NCI-H226 (cell line): Measurements from ENCODE around the gene CHADL.

ENCODE experiments used
- DNase-seq: peaks from one replicate; pipeline ENCODE4 v3.0.0-alpha.2; 2015

Gene CHADL

GRCh38 chr22:41254230-41254629 lies 13.5 kb upstream of the CHADL start:
- no peak for DNase-seq

GRCh38 chr22:41252365-41252764 lies 11.6 kb upstream of the CHADL start:
- no peak for DNase-seq

GRCh38 chr22:41250127-41250526 lies 9.4 kb upstream of the CHADL start:
- DNase-seq, result no peak

- DNase-seq, result no peak
Observed at GRCh38 chr22:41249442-41249841, 8.7 kb upstream of the CHADL start.

GRCh38 chr22:41248758-41249157 lies 8.0 kb upstream of the CHADL start:
- no peak for DNase-seq

DNA sequence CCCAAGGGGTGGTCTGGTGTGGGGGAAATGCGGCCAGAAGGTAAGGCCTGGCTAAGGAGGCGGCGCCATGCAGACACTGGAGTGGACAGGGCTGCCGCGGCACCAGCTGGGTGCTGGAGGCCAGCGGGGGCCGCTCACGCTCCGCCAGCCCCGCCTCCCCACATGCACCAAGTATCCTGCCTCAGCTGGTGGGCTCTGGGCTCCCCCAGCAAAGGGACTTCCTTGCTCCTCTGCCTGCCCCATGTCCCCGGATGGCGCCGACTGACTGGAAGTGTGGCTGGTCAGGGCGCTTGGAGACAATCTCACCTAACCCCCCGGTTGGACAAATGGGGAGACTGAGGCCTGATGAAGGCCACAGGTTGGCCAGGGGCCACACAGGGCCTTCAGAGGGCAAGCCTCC lies 7.6 kb upstream of the CHADL start:
- no peak for DNase-seq

GRCh38 chr22:41247703-41248102 lies 7.0 kb upstream of the CHADL start:
- no peak for DNase-seq

DNA sequence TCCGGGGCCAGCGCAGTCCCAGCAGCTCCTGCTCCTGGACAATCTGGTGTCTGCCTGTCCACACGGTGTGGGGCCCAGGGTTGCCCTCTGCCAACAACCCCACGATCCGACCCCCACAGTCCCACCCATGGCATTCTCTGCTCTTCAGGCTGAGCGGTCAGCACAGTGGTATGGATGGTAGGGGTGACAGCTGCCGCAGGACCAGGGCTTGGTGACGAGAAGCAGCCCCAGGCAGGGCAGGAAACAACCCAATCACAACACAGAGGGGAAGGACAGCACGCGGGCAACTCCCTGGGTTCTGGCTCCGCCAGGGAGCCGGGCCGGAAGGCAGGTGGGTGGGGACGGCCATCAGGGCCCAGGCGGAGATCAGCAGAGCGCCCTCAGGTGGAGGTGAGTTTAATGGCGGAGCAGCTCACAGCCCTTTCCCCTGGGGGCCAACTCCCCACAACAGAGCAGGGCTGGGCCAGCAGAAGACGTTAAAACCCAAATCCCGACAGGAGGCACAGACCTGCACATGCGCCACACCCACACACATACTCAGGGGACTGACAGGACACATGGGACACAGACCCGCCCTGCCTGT lies 5.3 kb upstream of the CHADL start:
- no peak for DNase-seq

- DNase-seq, result no peak
Observed at GRCh38 chr22:41243361-41243760, 2.6 kb upstream of the CHADL start.

- no peak for DNase-seq
Observed at GRCh38 chr22:41242396-41243117, 1.8 kb upstream of the CHADL start.

- DNase-seq, result no peak
Observed at GRCh38 chr22:41241133-41241676, 474 bp upstream of the CHADL start.

DNA sequence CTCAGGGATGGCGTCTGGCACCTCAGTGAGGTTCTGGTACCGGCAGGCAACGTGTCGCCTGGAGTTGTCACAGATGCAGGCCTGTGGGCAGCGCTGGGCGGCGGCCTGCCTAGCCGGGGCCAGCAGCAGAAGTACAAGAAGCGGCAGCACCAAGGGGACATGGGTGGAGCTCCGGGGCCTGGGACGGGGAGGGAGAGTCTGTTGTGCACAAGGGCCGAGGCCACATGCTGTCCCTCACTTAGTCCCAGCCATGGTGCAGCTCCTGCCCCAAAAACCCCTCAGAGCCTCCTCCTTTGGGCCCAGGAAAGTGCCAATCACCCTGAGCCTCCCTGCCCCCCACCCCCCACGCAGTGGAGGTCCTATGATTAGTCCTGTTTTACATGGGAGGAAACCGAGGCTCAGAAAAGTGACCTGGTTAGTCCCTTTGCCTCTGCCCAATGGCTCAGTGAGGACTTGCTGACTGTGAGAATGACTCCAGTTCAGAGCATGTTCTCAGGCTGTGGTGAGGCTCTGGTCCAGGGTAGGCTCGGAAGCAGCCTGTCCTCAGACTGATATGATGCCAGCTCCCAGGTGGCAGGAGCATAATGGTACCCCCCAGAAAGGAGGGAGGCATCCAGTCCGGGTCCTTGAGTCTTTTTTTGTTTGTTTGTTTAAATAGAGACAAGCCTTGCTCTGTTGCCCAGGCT lies 1.1 kb downstream of the CHADL start:
- DNase-seq, result no peak

GRCh38 chr22:41238570-41239442 lies 1.9 kb downstream of the CHADL start:
- no peak for DNase-seq

- DNase-seq, result no peak
Observed at GRCh38 chr22:41237707-41238569, 2.8 kb downstream of the CHADL start.

- DNase-seq, result no peak
Observed at GRCh38 chr22:41237036-41237706, 3.6 kb downstream of the CHADL start.

GRCh38 chr22:41234815-41235695 lies 5.7 kb downstream of the CHADL start:
- DNase-seq, result no peak

GRCh38 chr22:41231369-41231768 lies 9.4 kb downstream of the CHADL start:
- no peak for DNase-seq

- no peak for DNase-seq
Observed at GRCh38 chr22:41230401-41230785, 10.3 kb downstream of the CHADL start.

GRCh38 chr22:41229730-41230400 lies 10.9 kb downstream of the CHADL start:
- DNase-seq, result no peak

- no peak for DNase-seq
Observed at GRCh38 chr22:41229215-41229614, 11.5 kb downstream of the CHADL start.
